OCI-LY3 (cell line): Measurements from ENCODE around the gene PEX7.

Source experiments
- CTCF ChIP-seq: fragments of 200-600, 300-600 bp; sonication (generic); IDR thresholded peaks from 2 replicates; pipeline ENCODE4 v1.5.1; 2014; ENCODE audit warnings: antibody characterized with exemption, low read length, low read depth
- EZH2phosphoT487 ChIP-seq: fragments of 200-600 bp; shearing (Covaris generic); IDR thresholded peaks from 2 replicates; pipeline ENCODE4 v1.6.1; 2018; ENCODE audit warnings: antibody characterized with exemption, mixed run types, low read depth

GRCh38 chr6:136920671-136921380 is 98.4 kb downstream of the PEX7 start:
- TF ChIP-seq CTCF (no peak), EZH2phosphoT487 (no peak)
